ENCODE data around the gene CERCAM.
"Not testable (repeated sequence)": the region's sequence is repeated elsewhere in the genome, so short reads cannot be mapped to it uniquely, and the experiment has no call there.

The CERCAM gene

DNA sequence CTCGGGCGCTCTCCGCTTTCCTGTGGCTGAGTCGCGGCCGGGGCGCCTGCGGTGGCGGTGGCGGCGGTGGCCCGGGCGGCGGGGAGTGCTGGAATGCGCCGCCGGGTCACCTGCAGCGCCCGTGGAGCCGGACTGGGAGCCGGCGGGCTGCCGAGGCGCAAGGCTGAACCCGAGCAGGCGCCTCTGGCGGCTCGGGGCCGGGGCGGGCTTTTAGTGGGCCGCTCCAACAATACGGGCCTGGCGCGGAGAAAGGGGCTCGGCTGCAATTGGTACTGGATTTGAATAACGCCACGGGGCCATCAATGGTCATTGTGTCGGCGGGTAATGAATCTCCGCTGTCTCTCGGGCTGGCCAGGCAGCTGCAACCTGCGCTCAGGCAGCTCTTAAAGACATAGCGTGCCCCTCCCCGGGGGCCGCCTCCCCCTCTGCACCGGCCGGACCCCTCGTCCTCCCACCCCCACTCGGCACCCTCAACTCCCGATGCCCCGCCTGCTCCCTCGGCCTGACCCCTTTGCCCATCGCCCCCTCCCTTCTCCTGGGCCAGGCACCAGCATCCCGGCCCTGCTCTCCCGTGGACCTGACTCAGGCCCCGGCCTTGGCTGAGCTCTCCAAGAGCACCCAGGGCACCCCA lies 27.4 kb upstream of the CERCAM start:
- peak; percentile 21 for DNase-seq (ENCODE audit: low read depth)

DNA sequence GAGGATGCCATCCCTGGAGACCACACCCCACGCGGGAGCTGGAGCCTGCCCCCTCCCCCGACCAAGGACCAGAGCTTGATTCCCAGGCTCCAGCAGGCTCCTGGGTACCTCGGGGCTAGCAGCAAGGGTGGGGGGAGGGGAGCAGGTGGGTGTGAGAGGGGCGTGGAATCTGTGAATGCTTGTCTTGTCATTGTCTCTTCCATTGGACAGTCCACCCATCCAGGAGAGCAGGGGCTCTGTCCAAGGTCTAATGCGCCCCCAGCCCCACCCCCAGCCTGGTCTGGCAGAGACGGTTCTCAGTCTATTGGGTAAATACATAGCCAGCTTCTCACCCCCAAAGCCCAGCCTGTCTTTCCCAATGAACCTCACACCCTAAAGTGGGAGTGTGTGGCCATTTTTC lies 26.7 kb upstream of the CERCAM start:
- DNase-seq (ENCODE audit: low read depth), result no peak

DNA sequence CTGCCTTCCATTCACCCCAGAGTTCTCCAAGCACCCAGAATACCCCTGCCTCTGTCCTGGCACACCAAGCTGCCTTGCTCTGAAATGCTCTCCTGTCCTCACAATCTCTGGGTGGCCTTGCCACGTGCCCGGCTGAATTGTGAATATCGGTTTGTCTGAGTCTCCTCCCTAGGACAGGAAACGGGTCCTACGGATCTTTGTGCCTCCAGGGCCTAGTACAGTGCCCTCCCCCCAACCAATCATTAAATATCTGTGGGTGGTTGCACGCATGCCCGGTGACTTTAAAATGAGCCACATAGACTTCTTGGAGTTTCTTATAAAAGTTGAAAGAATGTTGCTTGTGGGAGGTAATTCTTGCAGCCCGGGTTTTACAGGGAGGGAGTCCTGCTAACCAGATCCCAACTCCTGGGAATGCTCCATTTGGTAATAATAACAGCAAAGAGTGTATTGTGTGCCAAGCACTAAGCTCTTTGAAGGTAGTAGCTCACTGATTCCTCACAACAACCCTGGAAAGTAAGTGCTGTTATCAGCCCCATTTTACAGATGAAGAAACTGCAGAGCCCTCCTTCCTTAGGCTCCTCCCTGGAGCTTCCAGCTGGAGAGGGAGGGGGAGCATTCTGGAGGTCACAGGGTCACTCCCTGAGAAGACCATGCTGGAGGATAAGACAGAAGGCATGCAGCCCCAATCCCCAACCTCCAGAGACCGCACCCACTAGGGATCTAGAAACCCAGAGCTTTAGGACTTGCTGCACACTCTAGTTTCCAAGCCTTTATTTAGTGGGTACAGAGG lies 26.1 kb upstream of the CERCAM start:
- no peak for DNase-seq (ENCODE audit: low read depth)

DNA sequence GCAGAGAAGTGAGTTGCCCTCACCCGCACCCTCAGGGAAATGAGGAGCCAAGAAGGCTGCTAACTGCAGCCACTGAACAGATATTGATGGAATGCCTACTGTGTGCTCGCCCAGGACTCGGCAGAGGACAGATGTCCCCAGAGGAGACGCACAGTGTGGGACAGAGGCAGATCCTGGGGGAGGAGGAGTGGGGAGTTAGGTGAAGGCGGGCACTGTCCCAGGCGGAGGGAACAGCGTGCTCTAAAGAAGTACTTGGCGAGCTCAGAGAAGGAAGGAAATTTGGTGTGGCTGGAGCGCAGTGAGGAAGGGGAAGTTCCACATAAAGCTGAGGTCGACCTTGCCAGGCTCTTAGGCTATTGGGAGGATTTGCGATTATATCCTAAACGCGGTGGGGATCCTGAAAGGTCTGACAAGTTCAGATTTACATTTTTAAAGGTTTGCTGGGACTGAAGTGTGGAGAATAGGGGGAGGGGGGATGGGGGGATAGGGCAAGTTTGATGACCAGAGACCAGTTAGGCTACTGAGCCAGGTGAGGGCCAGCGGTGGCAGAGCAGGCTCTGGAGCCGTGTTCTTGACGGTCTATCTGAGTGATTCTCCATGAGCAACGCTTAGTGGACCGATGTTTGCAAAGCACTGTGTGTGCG lies 23.6 kb upstream of the CERCAM start:
- no peak for DNase-seq (ENCODE audit: low read depth)

DNA sequence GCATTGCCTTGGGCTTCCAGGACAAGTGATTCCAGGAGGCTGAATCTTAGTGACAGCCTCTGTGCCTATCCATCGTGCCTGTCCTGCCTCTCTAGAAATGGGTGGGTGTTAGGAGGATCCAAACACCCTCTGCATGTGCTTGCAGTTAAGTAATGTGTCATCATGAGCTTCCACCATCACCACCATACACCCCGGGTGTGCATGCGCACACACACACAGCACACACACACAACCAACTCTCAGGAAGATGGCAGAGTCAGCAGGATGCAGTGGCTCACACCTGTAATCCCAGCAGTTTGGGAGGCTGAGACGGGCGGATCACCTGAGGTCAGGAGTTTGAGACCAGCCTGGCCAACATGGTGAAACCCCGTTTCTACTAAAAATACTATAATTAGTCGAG lies 22.8 kb upstream of the CERCAM start:
- no peak for DNase-seq (ENCODE audit: low read depth)

DNA sequence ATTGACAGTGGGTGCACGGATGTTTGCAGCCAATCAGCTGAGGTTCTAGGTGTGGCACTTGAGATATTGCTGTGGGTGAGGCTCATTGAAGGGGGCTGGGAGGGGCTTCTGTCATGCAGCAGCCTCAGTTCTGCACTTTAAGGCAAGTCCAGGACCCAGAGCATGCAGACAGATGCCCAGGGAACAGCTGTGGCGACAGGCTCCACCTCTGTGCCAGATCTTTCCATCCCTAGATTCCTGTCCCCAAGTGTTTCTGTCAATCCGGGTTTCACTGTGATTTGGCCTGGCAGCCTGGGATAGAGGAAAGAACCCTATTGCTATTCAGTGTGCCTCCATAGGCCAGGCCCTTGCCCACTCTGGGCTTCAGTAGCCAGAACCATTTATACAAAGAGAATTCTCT lies 20.8 kb upstream of the CERCAM start:
- DNase-seq (ENCODE audit: low read depth), result no peak

DNA sequence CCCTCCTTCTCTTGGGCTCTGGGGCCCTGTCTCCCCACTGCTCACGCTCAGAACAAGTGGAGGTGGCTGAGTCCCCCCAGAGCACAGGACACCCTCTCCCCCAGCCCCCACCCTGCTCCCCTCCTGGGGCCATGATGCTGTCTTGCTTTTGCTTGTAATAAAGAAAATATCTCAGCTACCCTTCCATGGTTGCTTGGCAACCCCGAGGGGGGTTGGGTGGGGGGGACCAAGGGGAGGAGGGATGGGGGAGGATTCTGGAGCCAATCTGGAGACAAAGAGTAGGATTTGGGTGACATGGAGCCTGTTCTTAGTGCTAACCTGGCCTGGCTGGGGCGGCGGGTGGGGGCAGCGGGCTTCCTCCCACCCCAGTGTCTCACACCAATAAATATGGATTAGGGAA lies 16.1 kb upstream of the CERCAM start:
- DNase-seq (ENCODE audit: low read depth), result no peak

- DNase-seq (ENCODE audit: low read depth), result no peak
Measured at GRCh38 chr9:128405077-128405779, 15.4 kb upstream of the CERCAM start.

DNA sequence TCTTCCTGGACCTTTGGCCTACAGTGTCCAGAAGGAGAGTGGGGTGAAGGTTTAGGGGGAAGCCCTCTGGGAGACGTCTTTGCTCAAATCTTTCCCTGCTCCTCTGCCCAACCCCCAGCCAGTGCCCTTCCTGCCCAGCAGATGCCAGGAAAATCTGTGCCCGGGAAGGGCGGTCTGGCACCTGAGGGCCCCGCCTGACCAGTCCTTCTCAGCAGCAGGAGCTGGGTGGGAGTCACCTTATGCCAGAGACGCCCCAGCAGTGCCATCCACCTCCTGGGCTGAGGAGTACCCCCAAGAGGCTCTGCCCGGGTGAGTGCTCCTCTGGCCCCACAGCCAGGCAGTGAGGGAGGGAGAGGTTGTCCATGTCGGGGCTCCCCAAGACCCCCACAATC lies 14.9 kb upstream of the CERCAM start:
- no peak for DNase-seq (ENCODE audit: low read depth)

GRCh38 chr9:128406848-128407391 lies 13.7 kb upstream of the CERCAM start:
- no peak for DNase-seq (ENCODE audit: low read depth)

GRCh38 chr9:128408963-128409431 lies 11.7 kb upstream of the CERCAM start:
- no peak for DNase-seq (ENCODE audit: low read depth)

- no peak for DNase-seq (ENCODE audit: low read depth)
Measured at GRCh38 chr9:128409450-128409849, 11.2 kb upstream of the CERCAM start.

DNA sequence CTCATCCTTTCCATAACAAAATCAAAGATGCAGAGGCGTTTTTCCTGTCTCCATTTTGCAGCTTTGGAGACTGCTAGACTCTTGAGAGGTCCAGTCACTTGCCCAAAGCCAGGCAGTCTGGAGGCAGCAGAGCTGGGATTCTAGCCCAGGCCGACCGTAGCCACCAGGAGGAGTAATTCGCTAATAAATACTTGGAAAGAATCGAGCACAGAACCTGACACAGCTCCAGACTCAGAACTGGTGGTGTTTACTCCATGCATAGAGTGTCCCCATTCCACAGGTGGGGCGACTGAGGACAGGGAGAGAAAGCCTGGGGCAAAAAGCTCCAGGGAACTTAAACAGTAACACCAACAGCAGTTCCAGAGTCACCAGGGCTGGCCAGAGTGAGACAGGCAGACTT lies 10.7 kb upstream of the CERCAM start:
- no peak for DNase-seq (ENCODE audit: low read depth)

DNA sequence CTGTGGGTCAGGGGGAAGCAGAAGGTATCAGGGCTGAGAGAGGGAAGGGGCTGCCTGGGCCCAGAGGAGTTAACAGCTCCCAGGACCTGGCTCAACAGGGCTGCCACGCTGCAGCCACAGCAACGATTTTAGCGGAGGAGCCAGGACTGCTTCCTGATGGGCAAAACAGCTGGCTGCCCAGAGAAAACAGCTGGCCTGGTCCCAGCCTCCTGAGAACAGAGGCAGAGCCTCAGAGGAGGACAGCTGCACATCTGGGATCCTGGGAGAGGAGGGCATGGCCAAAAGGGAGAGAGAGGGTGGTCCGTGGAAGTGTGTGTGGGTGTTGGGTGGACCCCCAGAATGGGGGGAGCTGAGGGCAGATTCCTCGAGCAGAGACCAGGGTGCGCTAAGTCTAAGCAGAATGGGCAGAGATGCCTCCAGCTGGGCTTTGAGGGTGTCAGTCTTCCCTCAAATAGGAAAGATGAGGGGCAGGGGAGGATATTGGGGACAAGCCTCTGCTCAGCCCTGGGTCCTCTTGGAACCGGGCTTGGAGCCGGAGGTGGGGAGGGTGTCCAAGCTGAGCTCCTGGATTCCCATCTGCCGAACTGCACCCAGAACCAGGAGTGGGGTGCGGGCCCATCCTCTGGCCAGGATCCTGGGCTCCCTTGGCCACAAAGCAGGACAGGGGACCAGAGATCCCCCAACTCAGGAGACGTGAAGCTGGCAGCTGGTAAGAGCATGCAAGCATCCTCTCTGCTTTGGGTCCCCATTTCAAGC lies 9.1 kb upstream of the CERCAM start:
- no peak for DNase-seq (ENCODE audit: low read depth)

DNA sequence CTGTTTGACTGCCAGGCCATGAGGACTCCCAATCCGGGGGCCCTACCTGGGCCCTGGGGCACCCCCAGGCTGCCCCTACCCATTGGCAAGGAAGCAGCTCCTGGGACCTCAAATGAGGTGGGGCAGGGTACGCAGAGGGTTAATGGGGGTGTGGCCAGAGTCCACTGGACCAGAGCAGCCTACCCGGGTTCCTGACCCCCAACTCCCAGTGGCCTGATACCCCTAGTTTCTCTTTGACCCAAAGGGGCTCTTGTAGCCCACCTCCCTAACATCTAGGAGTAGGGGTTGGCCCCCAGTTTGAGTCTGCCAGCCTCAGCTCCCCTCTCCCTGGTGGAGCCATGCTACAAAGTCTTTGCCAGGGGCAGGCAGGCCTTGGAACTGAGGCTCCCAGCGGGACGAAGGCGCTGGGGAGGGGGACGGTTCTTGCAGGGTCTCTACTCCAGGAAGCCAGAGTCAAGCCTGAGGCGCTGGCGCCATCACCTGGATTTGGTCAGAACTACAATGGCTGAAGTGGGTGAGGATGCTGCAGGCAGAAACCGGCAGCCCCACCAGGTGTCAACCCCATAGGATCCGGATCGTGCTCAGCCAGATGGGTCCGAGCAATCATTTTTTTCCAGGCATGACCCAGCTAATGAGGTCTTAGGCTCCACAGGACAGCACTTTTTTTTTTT lies 8.4 kb upstream of the CERCAM start:
- peak; percentile 46 for DNase-seq (ENCODE audit: low read depth)

GRCh38 chr9:128413728-128414127 lies 6.9 kb upstream of the CERCAM start:
- DNase-seq (ENCODE audit: low read depth), result not testable (repeated sequence)

DNA sequence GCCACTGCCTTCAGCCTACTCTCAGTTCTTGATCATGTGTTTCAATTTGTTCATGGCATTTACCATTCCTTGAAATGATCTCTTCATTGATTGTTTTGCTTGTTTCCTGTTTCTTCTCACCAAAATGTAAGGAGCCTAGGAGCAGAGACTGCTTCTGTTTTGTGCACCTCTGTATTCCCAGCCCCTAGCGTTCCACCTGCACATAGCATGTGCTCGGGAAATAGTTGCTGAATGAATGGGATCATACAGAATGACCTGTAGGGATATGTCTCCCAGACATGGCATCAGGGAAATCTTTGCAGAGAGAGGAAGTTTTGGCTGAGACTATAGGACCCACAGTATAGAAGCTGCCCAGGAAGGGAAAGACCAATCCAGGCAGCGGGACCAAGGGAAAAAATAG lies 6.2 kb upstream of the CERCAM start:
- DNase-seq (ENCODE audit: low read depth), result no peak

- no peak for DNase-seq (ENCODE audit: low read depth)
Measured at GRCh38 chr9:128415281-128415680, 5.4 kb upstream of the CERCAM start.

DNA sequence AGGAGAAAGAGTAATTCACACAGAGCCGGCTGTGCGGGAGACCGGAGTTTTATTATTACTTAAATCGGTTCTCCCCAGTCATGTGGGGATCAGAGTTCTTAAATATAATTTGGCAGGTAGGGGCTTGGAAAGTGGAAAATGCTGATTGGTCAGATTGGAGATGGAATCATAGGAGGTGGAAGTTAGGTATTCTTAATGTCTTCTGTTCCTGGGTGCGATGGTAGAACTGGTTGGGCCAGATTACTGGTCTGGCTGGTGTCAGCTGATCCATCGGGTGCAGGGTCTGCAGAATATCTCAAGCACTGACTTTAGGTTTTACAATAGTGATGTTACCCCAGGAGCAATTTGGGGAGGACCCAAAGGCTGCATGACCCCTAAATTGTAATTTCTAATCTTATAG lies 4.6 kb upstream of the CERCAM start:
- DNase-seq (ENCODE audit: low read depth), result no peak

DNA sequence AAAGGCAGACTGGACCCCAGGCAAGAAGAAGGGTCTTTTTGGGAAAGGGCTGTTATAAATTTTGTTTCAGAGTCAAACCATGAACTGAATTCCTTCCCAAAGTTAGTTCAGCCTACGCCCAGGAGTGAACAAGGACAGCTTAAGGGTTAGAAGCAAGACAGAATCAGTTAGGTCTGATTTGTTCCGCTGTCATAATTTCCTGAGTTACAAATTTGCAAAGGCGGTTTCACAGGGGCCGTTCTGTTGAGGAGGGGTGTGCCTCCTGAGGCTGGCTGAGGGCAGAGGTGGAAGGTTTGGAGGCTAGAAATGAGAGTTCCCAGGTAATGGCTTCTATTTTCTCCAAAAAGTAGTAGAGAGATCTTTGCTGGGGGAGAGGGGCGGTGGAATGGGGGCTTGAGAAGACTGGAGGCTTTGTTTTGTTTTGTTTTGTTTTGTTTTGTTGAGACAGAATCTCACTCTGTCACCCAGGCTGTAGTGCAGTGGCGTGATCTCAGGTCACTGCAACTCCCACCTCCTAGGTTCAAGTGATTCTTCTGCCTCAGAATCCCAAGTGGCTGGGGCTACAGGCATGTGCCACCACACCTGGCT lies 4.1 kb upstream of the CERCAM start:
- DNase-seq (ENCODE audit: low read depth), result no peak
